CD14-positive monocyte (primary cell): Measurements from ENCODE around the gene GMDS. TPM values are rescaled to one million over a fixed set of nuclear protein-coding genes. Genes with fewer than 3 reads are reported as not detected.

ENCODE experiments used
- DNase-seq, 3 donors: peaks; one replicate each; pipeline ENCODE4 v3.0.0-alpha.2; 2011 to 2022
- H2AFZ ChIP-seq: 2 replicates; pipeline ENCODE4 v1.6.0; 2012; ENCODE audit warnings: mild to moderate bottlenecking, low read depth, low read length, inconsistent platforms; ENCODE audit not compliant: insufficient read depth, poor library complexity, severe bottlenecking
- H3K27ac ChIP-seq, 2 donors: 1 replicate in 1 of 2; 2 replicates in 1 of 2; pipeline ENCODE4 v1.5.1; 2012 to 2013; ENCODE audit warnings: low read length in 2 of 2, control low read depth in 1 of 2, inconsistent platforms in 1 of 2, low read depth in 1 of 2, mild to moderate bottlenecking in 1 of 2
- H3K27me3 ChIP-seq, 2 donors: one replicate each; pipeline versions ENCODE4 v1.6.0 to v1.6.1; 2011 to 2013; ENCODE audit warnings: low read length in 2 of 2; ENCODE audit not compliant: control insufficient read depth in 2 of 2, insufficient read depth in 2 of 2
- H3K36me3 ChIP-seq, 2 donors: replicated peaks in 1 of 2; 1 replicate in 1 of 2; 2 replicates in 1 of 2; pipeline versions ENCODE4 v1.5.1 to v1.6.1; 2012 to 2013; ENCODE audit warnings: low read length in 2 of 2, control low read depth in 1 of 2, inconsistent platforms in 1 of 2, mild to moderate bottlenecking in 1 of 2; ENCODE audit not compliant: insufficient read depth in 2 of 2, control insufficient read depth in 1 of 2
- H3K4me1 ChIP-seq, 2 donors: 1 replicate in 1 of 2; 2 replicates in 1 of 2; pipeline versions ENCODE4 v1.5.1 to v1.6.1; 2012 to 2013; ENCODE audit warnings: low read length in 2 of 2, control low read depth in 1 of 2, inconsistent platforms in 1 of 2, mild to moderate bottlenecking in 1 of 2, moderate library complexity in 1 of 2; ENCODE audit not compliant: insufficient read depth in 2 of 2, control insufficient read depth in 1 of 2
- H3K4me2 ChIP-seq: replicated peaks from 2 replicates; pipeline ENCODE3; 2012; ENCODE audit warnings: low read length, moderate library complexity, mild to moderate bottlenecking; ENCODE audit not compliant: poor library complexity, severe bottlenecking; ENCODE audit errors: extremely low read depth
- H3K4me3 ChIP-seq, 3 experiments: fragments of 200-600 bp in 1 of 3; sonication (generic) in 1 of 3; replicated peaks in 1 of 3; 1 replicate in 2 of 3; 2 replicates in 1 of 3; pipeline ENCODE4 v1.5.1; 2011 to 2013; ENCODE audit warnings: low read length in 3 of 3, mild to moderate bottlenecking in 3 of 3, control low read depth in 2 of 3, low read depth in 2 of 3, inconsistent platforms in 1 of 3, moderate library complexity in 1 of 3
- H3K79me2 ChIP-seq: 2 replicates; pipeline ENCODE4 v1.6.0; 2012; ENCODE audit warnings: mild to moderate bottlenecking, control low read depth, inconsistent platforms, low read length, moderate library complexity; ENCODE audit not compliant: insufficient read depth
- H3K9ac ChIP-seq: 2 replicates; pipeline ENCODE4 v1.6.0; 2017; ENCODE audit warnings: low read length, mild to moderate bottlenecking; ENCODE audit not compliant: insufficient read depth, poor library complexity, severe bottlenecking
- H3K9me3 ChIP-seq, 2 donors: replicated peaks in 1 of 2; 1 replicate in 1 of 2; 2 replicates in 1 of 2; pipeline versions ENCODE4 v1.5.1 to v1.6.1; 2012 to 2013; ENCODE audit warnings: low read length in 2 of 2, control low read depth in 1 of 2; ENCODE audit not compliant: control insufficient read depth in 1 of 2, insufficient read depth in 1 of 2
- H4K20me1 ChIP-seq: 2 replicates; pipeline ENCODE4 v1.6.0; 2012; ENCODE audit warnings: mild to moderate bottlenecking, low read length, control low read depth, moderate library complexity; ENCODE audit not compliant: insufficient read depth
- H3K27ac Mint-ChIP-seq, 7 donors: one replicate each; pipeline ENCODE4 v1.8.0; 2020; ENCODE audit warnings: mild to moderate bottlenecking in 7 of 7, mixed read lengths in 7 of 7, moderate library complexity in 6 of 7, inconsistent platforms in 2 of 7
- H3K27me3 Mint-ChIP-seq, 3 donors: one replicate each; pipeline ENCODE4 v1.8.0; 2021 to 2022; ENCODE audit warnings: low read depth in 3 of 3, mild to moderate bottlenecking in 3 of 3, mixed read lengths in 3 of 3, moderate library complexity in 3 of 3, inconsistent platforms in 1 of 3
- H3K36me3 Mint-ChIP-seq, 2 donors: one replicate each; pipeline ENCODE4 v1.8.0; 2020; ENCODE audit warnings: mixed read lengths in 2 of 2, inconsistent platforms in 1 of 2, mild to moderate bottlenecking in 1 of 2
- H3K4me1 Mint-ChIP-seq: one replicate; pipeline ENCODE4 v1.8.0; 2020; ENCODE audit warnings: mild to moderate bottlenecking, mixed read lengths
- H3K4me3 Mint-ChIP-seq, 2 donors: one replicate each; pipeline ENCODE4 v1.8.0; 2020; ENCODE audit warnings: mild to moderate bottlenecking in 2 of 2, mixed read lengths in 2 of 2, moderate library complexity in 1 of 2
- H3K9me3 Mint-ChIP-seq, 7 donors: one replicate each; pipeline ENCODE4 v1.8.0; 2020 to 2022; ENCODE audit warnings: mixed read lengths in 7 of 7, mild to moderate bottlenecking in 6 of 7, moderate library complexity in 6 of 7, inconsistent platforms in 2 of 7
- CTCF ChIP-seq: fragments of 200-600 bp; IDR thresholded peaks from one replicate; pipeline ENCODE4 v1.8.0; 2022; ENCODE audit warnings: antibody characterized with exemption, mild to moderate bottlenecking
- WGBS: methylation state at CpG from one replicate; pipeline ENCODE4 v1.1.5; 2013; ENCODE audit warnings: missing lambda C conversion rate; ENCODE audit not compliant: insufficient coverage; 5-methylcytosine and 5-hydroxymethylcytosine counted together
- intact Hi-C, 2 donors: fragments of 100-400 bp; cut with micrococcal nuclease; formaldehyde crosslinking; loops; one replicate each; pipeline versions ENCODE4 v1.15.0 to v1.15.1; 2023
- polyA plus RNA-seq, 3 donors: library from polyadenylated mRNA; depleted of rRNA in 1 of 3; unstranded in 2 of 3; stranded (reverse) in 1 of 3; fragments of 300-500 nt in 2 of 3; fragments of >200 nt in 1 of 3; fragmentation: Illumina TruSeq in 2 of 3; gene quantifications; 1 replicate in 2 of 3; 2 replicates in 1 of 3; pipeline ENCODE4 v1.2.3, GENCODE V29; 2012 to 2021

GMDS gene
- polyA plus RNA-seq, 3 donors, result 10.5 to 19.9 (median 17.6) TPM

DNA sequence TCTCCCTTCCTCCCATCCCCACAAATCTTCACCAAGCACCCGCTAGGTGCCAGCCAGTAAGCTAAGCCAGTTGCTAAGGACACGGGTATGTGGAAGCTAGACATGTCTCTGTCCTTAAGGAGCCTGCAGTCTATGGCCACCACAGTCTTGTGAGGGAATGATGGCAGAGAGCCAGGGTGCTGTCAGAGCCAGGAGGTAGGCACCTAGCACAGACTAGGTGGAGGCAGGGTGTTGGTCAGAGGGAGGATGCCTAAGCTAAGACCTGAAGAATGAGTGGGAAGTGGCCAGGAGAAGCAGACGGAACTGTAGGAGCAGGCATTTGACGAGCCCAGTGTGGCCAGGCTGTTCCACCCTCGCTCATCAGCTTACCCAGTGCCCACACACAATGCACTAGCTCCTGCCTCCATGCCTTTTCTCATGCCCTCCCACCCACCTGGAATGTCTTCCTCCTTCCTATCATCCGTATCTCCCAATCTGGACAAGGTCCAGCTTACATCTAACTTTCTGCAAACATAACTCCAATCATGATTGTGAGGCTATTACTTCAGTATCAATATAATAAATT lies 510.1 kb downstream of the GMDS start:
- Histone ChIP-seq H3K27ac (no peak overlapping the region), H3K79me2 (no peaks in the 10 kb centered on the region), H2AFZ (no peak overlapping the region), H3K9me3 (no peaks in the 10 kb centered on the region), H4K20me1 (no peaks in the 10 kb centered on the region), H3K4me3 (no peak overlapping the region), H3K9ac (no peak overlapping the region), H3K4me1 (no peaks in the 10 kb centered on the region), H3K4me2 (no peak overlapping the region), H3K36me3 (no peaks in the 10 kb centered on the region), H3K27me3 (no peaks in the 10 kb centered on the region)
- intact Hi-C loops, result no loop called here
- Mint-ChIP-seq H3K36me3 (no peaks in the 10 kb centered on the region), H3K27me3 (peaks cover 0 to 4% (median 0%) of the 10 kb centered on the region in 3 donors), H3K27ac (no peak overlapping the region), H3K4me1 (no peaks in the 10 kb centered on the region), H3K4me3 (no peak overlapping the region), H3K9me3 (peaks cover 0 to 6% (median 1%) of the 10 kb centered on the region in 7 donors)
- DNase-seq, result no peak
- no peak for TF ChIP-seq CTCF
- WGBS, result 97% methylated on average over 5 of the region's 6 CpGs

DNA sequence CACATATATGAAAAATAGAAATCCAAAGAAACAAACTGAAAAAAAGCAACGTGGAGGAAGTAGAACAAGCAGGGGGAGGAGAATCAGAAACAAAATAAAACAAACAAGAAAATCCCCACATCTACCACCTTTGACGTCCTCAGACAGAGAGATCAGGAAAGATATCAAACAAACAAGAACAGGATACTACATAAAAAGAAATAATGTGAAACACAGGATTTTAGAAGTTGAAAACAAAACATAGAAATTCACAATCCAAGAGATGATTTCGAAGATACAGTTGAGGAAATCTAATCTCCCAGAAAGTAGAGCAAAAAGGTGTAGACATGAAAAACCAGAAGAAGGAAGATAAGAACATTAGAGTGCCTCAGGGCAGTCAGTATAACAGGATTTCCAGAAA lies 514.5 kb downstream of the GMDS start:
- H4K20me1 ChIP-seq, result no peaks in the 10 kb centered on the region
- no peak overlapping the region for H3K27ac ChIP-seq
- H3K4me1 ChIP-seq, result peaks cover 0 to under 1% of the 10 kb centered on the region in 2 donors
- Mint-ChIP-seq H3K4me1 (no peaks in the 10 kb centered on the region), H3K27me3 (peaks cover 0 to 4% (median under 1%) of the 10 kb centered on the region in 3 donors), H3K9me3 (peaks cover 0 to 6% (median 1%) of the 10 kb centered on the region in 7 donors), H3K4me3 (no peak overlapping the region), H3K36me3 (peaks cover 0 to 3% of the 10 kb centered on the region in 2 donors), H3K27ac (no peak overlapping the region)
- no peaks in the 10 kb centered on the region for H3K36me3 ChIP-seq
- H3K79me2 ChIP-seq, result no peaks in the 10 kb centered on the region
- no CpG with 5 or more reads among the region's 3 CpGs for WGBS
- no peak overlapping the region for H3K4me3 ChIP-seq
- H2AFZ ChIP-seq, result no peak overlapping the region
- no peaks in the 10 kb centered on the region for H3K9me3 ChIP-seq
- no peak for TF ChIP-seq CTCF
- no peak for DNase-seq
- H3K4me2 ChIP-seq, result no peak overlapping the region
- H3K27me3 ChIP-seq, result no peaks in the 10 kb centered on the region
- intact Hi-C loops, result no loop called here
- no peak overlapping the region for H3K9ac ChIP-seq
